SJSA1 (cell line): ENCODE data around the gene LNX1. TPM values are rescaled to one million over a fixed set of nuclear protein-coding genes. Genes with fewer than 3 reads are reported as not detected.
A peak's percentile ranks its signal among the peaks of the same experiment; 100 is the strongest.

Experiments used
- DNase-seq, 2 experiments: peaks; one replicate each; pipeline ENCODE4 v3.0.0-alpha.2; 2015 to 2020; ENCODE audit warnings: low spot score in 2 of 2, low read depth in 1 of 2
- H3K27ac ChIP-seq: fragments of 250-450 bp; sonication (Bioruptor Pico); 2 replicates; pipeline ENCODE4 v1.5.1; 2020; ENCODE audit warnings: mild to moderate bottlenecking, moderate library complexity
- H3K27me3 ChIP-seq: fragments of 250-450 bp; sonication (Bioruptor Pico); replicated peaks from 2 replicates; pipeline ENCODE4 v1.5.1; 2020; ENCODE audit warnings: mild to moderate bottlenecking, moderate library complexity
- H3K36me3 ChIP-seq: fragments of 250-450 bp; sonication (Bioruptor Pico); 2 replicates; pipeline ENCODE4 v1.5.1; 2020; ENCODE audit warnings: mild to moderate bottlenecking
- H3K4me1 ChIP-seq: fragments of 250-450 bp; sonication (Bioruptor Pico); replicated peaks from 2 replicates; pipeline ENCODE4 v1.6.1; 2021; ENCODE audit warnings: mild to moderate bottlenecking
- H3K4me3 ChIP-seq: fragments of 250-450 bp; sonication (Bioruptor Pico); 2 replicates; pipeline ENCODE4 v1.5.1; 2020; ENCODE audit warnings: mild to moderate bottlenecking
- H3K9me3 ChIP-seq: fragments of 250-450 bp; sonication (Bioruptor Pico); replicated peaks from 2 replicates; pipeline ENCODE4 v1.5.1; 2020; ENCODE audit warnings: mild to moderate bottlenecking
- total RNA-seq: library from RNA; depleted of rRNA; stranded (reverse); fragments of >200 nt; shearing (Covaris generic); gene quantifications from 2 replicates; pipeline ENCODE4 v1.2.3, GENCODE V29; 2014

Gene LNX1
- total RNA-seq, 1 experiment from 2014 or later, result not detected

GRCh38 chr4:53576071-53576617 is 15.1 kb downstream of the LNX1 start:
- peaks cover 41% of the 10 kb centered on the region for H3K4me1 ChIP-seq
- no peak overlapping the region for H3K4me3 ChIP-seq
- no peak overlapping the region for H3K27ac ChIP-seq
- no peak for DNase-seq
- no peaks in the 10 kb centered on the region for H3K9me3 ChIP-seq
- H3K36me3 ChIP-seq, result no peaks in the 10 kb centered on the region
- no peaks in the 10 kb centered on the region for H3K27me3 ChIP-seq

GRCh38 chr4:53575552-53575951 is 15.7 kb downstream of the LNX1 start:
- Histone ChIP-seq H3K9me3 (no peaks in the 10 kb centered on the region), H3K27me3 (no peaks in the 10 kb centered on the region), H3K36me3 (no peaks in the 10 kb centered on the region), H3K4me1 (peaks cover 37% of the 10 kb centered on the region), H3K27ac (no peak overlapping the region), H3K4me3 (no peak overlapping the region)
- DNase-seq, result no peak

- H3K4me3 ChIP-seq, result no peak overlapping the region
- H3K36me3 ChIP-seq, result no peaks in the 10 kb centered on the region
- no peak overlapping the region for H3K27ac ChIP-seq
- H3K9me3 ChIP-seq, result no peaks in the 10 kb centered on the region
- no peak for DNase-seq
- no peaks in the 10 kb centered on the region for H3K27me3 ChIP-seq
- peaks cover 30% of the 10 kb centered on the region for H3K4me1 ChIP-seq
Measured at GRCh38 chr4:53574528-53574927, 16.8 kb downstream of the LNX1 start.

GRCh38 chr4:53573696-53574095 is 17.6 kb downstream of the LNX1 start:
- no peak for DNase-seq
- no peak overlapping the region for H3K27ac ChIP-seq
- H3K9me3 ChIP-seq, result no peaks in the 10 kb centered on the region
- peaks cover 28% of the 10 kb centered on the region for H3K4me1 ChIP-seq
- H3K4me3 ChIP-seq, result no peak overlapping the region
- no peaks in the 10 kb centered on the region for H3K36me3 ChIP-seq
- H3K27me3 ChIP-seq, result no peaks in the 10 kb centered on the region

GRCh38 chr4:53572600-53572994 is 18.7 kb downstream of the LNX1 start:
- peaks cover 24% of the 10 kb centered on the region for H3K4me1 ChIP-seq
- DNase-seq, result no peak
- H3K9me3 ChIP-seq, result no peaks in the 10 kb centered on the region
- no peaks in the 10 kb centered on the region for H3K27me3 ChIP-seq
- H3K36me3 ChIP-seq, result no peaks in the 10 kb centered on the region
- H3K4me3 ChIP-seq, result no peak overlapping the region
- H3K27ac ChIP-seq, result no peak overlapping the region

- no peak overlapping the region for H3K4me3 ChIP-seq
- no peaks in the 10 kb centered on the region for H3K9me3 ChIP-seq
- no peak for DNase-seq
- H3K27me3 ChIP-seq, result no peaks in the 10 kb centered on the region
- peaks cover 19% of the 10 kb centered on the region for H3K4me1 ChIP-seq
- no peaks in the 10 kb centered on the region for H3K36me3 ChIP-seq
- no peak overlapping the region for H3K27ac ChIP-seq
Measured at GRCh38 chr4:53571936-53572599, 19.2 kb downstream of the LNX1 start.

- no peak overlapping the region for H3K27ac ChIP-seq
- no peak overlapping the region for H3K4me3 ChIP-seq
- no peak for DNase-seq
- no peaks in the 10 kb centered on the region for H3K36me3 ChIP-seq
- H3K4me1 ChIP-seq, result no peaks in the 10 kb centered on the region
- no peaks in the 10 kb centered on the region for H3K9me3 ChIP-seq
- no peaks in the 10 kb centered on the region for H3K27me3 ChIP-seq
Measured at GRCh38 chr4:53563824-53564223, 27.5 kb downstream of the LNX1 start.

- Histone ChIP-seq H3K4me3 (no peak overlapping the region), H3K4me1 (peaks cover 5% of the 10 kb centered on the region; the same call in 1 of the 2 replicates), H3K27ac (no peak overlapping the region), H3K36me3 (no peaks in the 10 kb centered on the region), H3K9me3 (no peaks in the 10 kb centered on the region), H3K27me3 (no peaks in the 10 kb centered on the region)
- DNase-seq, result no peak
Measured at GRCh38 chr4:53562409-53562808, 28.9 kb downstream of the LNX1 start.

GRCh38 chr4:53559021-53559620 is 32.2 kb downstream of the LNX1 start:
- Histone ChIP-seq H3K4me3 (no peak overlapping the region), H3K9me3 (no peaks in the 10 kb centered on the region), H3K27me3 (no peaks in the 10 kb centered on the region), H3K27ac (no peak overlapping the region), H3K36me3 (no peaks in the 10 kb centered on the region), H3K4me1 (peaks cover 5% of the 10 kb centered on the region; the same call in 1 of the 2 replicates)
- no peak for DNase-seq

GRCh38 chr4:53558065-53558801 is 33.1 kb downstream of the LNX1 start:
- H3K4me3 ChIP-seq, result no peak overlapping the region
- H3K27ac ChIP-seq, result no peak overlapping the region

GRCh38 chr4:53557669-53558064 is 33.6 kb downstream of the LNX1 start:
- Histone ChIP-seq H3K4me1 (peaks cover 5% of the 10 kb centered on the region; the same call in 1 of the 2 replicates), H3K27me3 (no peaks in the 10 kb centered on the region), H3K9me3 (no peaks in the 10 kb centered on the region), H3K36me3 (no peaks in the 10 kb centered on the region), H3K27ac (no peak overlapping the region), H3K4me3 (no peak overlapping the region)
- DNase-seq, result no peak

More at GRCh38 chr4:53558065-53558801, 33.1 kb downstream of the LNX1 start:
- H3K36me3 ChIP-seq, result no peaks in the 10 kb centered on the region
- no peaks in the 10 kb centered on the region for H3K9me3 ChIP-seq
- DNase-seq, result peak in 1 of 2 experiments; percentile 7
- H3K4me1 ChIP-seq, result peaks cover 5% of the 10 kb centered on the region; the same call in 1 of the 2 replicates
- no peaks in the 10 kb centered on the region for H3K27me3 ChIP-seq

- no peak for DNase-seq
- Histone ChIP-seq H3K27ac (no peak overlapping the region), H3K4me3 (no peak overlapping the region), H3K36me3 (no peaks in the 10 kb centered on the region), H3K4me1 (peaks cover 5% of the 10 kb centered on the region; the same call in 1 of the 2 replicates), H3K9me3 (no peaks in the 10 kb centered on the region), H3K27me3 (no peaks in the 10 kb centered on the region)
Measured at GRCh38 chr4:53556651-53557050, 34.6 kb downstream of the LNX1 start.

GRCh38 chr4:53553486-53554210 is 37.6 kb downstream of the LNX1 start:
- H3K4me3 ChIP-seq, result no peak overlapping the region
- no peaks in the 10 kb centered on the region for H3K27me3 ChIP-seq
- H3K4me1 ChIP-seq, result peaks cover 5% of the 10 kb centered on the region; the same call in 1 of the 2 replicates
- no peaks in the 10 kb centered on the region for H3K36me3 ChIP-seq
- H3K9me3 ChIP-seq, result no peaks in the 10 kb centered on the region
- no peak for DNase-seq
- no peak overlapping the region for H3K27ac ChIP-seq
